Hepatic stellate cell (primary cell): ENCODE data around the gene FOXL1.

Experiments
- DNase-seq: peaks from one replicate; pipeline ENCODE4 v3.0.0; 2011; ENCODE audit warnings: low spot score

FOXL1 gene

GRCh38 chr16:86549076-86549892 lies 29.1 kb upstream of the FOXL1 start:
- DNase-seq: no peak

- no peak for DNase-seq
These were observed 28.5 kb upstream of the FOXL1 start for GRCh38 chr16:86549893-86550190.

GRCh38 chr16:86550281-86550680 lies 28.1 kb upstream of the FOXL1 start:
- DNase-seq: no peak

- no peak for DNase-seq
These were observed 25.0 kb upstream of the FOXL1 start for GRCh38 chr16:86553356-86553755.

- no peak for DNase-seq
These were observed 23.8 kb upstream of the FOXL1 start for GRCh38 chr16:86554599-86554916.

- DNase-seq: peak; percentile 100
These were observed 23.2 kb upstream of the FOXL1 start, which contains the start of gene MTHFSD for GRCh38 chr16:86554917-86555703. Gene MTHFSD, minus strand, starts transcription at chr16:86555235. Its CDS starts 51 bp downstream, at chr16:86555184.

- no peak for DNase-seq
These were observed 22.7 kb upstream of the FOXL1 start for GRCh38 chr16:86555704-86556075.

GRCh38 chr16:86556576-86556975 lies 21.8 kb upstream of the FOXL1 start:
- no peak for DNase-seq

- DNase-seq: no peak
These were observed 20.8 kb upstream of the FOXL1 start for GRCh38 chr16:86557587-86557986.

GRCh38 chr16:86558355-86559193 lies 19.8 kb upstream of the FOXL1 start:
- DNase-seq: no peak

- DNase-seq: no peak
These were observed 18.5 kb upstream of the FOXL1 start for GRCh38 chr16:86559802-86560305.

- no peak for DNase-seq
These were observed 16.0 kb upstream of the FOXL1 start for GRCh38 chr16:86562356-86562755.

GRCh38 chr16:86563469-86564345 lies 14.6 kb upstream of the FOXL1 start:
- DNase-seq: peak; percentile 73

- DNase-seq: no peak
These were observed 13.1 kb upstream of the FOXL1 start for GRCh38 chr16:86565181-86565631.

- no peak for DNase-seq
These were observed 12.5 kb upstream of the FOXL1 start for GRCh38 chr16:86565644-86566511.

- peak; percentile 97 for DNase-seq
These were observed 11.8 kb upstream of the FOXL1 start, which contains the start of gene FOXC2 for GRCh38 chr16:86566601-86566965. Gene FOXC2, plus strand, starts transcription at chr16:86566829. Its CDS starts 507 bp downstream, at chr16:86567336.

- DNase-seq: peak; percentile 72
These were observed 11.2 kb upstream of the FOXL1 start for GRCh38 chr16:86566966-86567700.

- DNase-seq: peak; percentile 60
These were observed 10.4 kb upstream of the FOXL1 start for GRCh38 chr16:86567701-86568581.
